Measurements from ENCODE around the gene CPSF3. TPM values are rescaled to one million over a fixed set of nuclear protein-coding genes. Genes with fewer than 3 reads are reported as not detected.
A peak's percentile ranks its signal among the peaks of the same experiment; 100 is the strongest.

Gene CPSF3
- total and polyA plus RNA-seq, 9 of the 15 experiments (the other 6 are each of a cell fraction or from before 2014, with no cell fraction given) = 54.2 to 151 (median 94.5) TPM

GRCh38 chr2:9466147-9466683 lies 42.8 kb downstream of the CPSF3 start (continued):
- TF ChIP-seq MGA (IDR thresholded peaks at IDR 0.05) (no peak), MBD1 (CRISPR knock-in tag; IDR thresholded peaks at IDR 0.05) (0 out of 2 replicates have a peak, but pooled peaks have one; percentile 24), CUX1 (CRISPR knock-in tag; IDR thresholded peaks at IDR 0.05) (no peak), SRSF7 (optimal IDR thresholded peaks at IDR 0.05; ENCODE audit: low read depth, low read length) (no peak), ZBTB33 (CRISPR knock-in tag; IDR thresholded peaks at IDR 0.05) (peak; percentile 97), HDAC8 (tag; IDR thresholded peaks at IDR 0.05) (no peak)
